GM21786 (cell line): Measurements from ENCODE around the gene FAM168A.
"Not testable (repeated sequence)": the region's sequence is repeated elsewhere in the genome, so short reads cannot be mapped to it uniquely, and the experiment has no call there.

Experiments
- ATAC-seq: cut with Tn5 transposase; IDR thresholded peaks from one replicate; pipeline ENCODE4 v1.9.1; 2021; ENCODE audit not compliant: unreplicated experiment

FAM168A gene

GRCh38 chr11:73596547-73596946, 1.4 kb downstream of the FAM168A start:
- no peak for ATAC-seq

- no peak for ATAC-seq
Observed at GRCh38 chr11:73592640-73593039, 5.3 kb downstream of the FAM168A start.

GRCh38 chr11:73591743-73592142, 6.2 kb downstream of the FAM168A start:
- ATAC-seq = no peak

GRCh38 chr11:73590991-73591390, 6.9 kb downstream of the FAM168A start:
- ATAC-seq = no peak

DNA sequence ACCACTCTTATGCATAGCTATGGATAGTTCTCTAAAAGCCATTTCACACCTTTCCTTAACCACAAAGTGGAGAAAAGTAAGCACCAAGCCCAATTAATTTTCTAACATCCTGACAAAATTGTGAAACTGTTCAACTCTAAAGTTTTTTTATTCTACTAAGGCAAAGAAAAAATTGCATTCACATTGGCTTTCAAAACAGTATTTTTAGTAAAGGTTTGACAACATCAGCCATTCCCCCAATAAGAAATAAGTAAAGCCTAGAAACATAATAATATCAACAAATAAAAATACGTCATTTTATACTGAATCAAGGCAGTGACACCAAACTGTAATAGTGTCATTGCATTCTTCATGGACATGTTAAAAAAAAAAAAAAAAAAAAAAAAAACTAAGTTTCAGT, 11.1 kb downstream of the FAM168A start:
- no peak for ATAC-seq

- ATAC-seq = no peak
Observed at GRCh38 chr11:73585834-73586575, 11.9 kb downstream of the FAM168A start.

- no peak for ATAC-seq
Observed at GRCh38 chr11:73584831-73585230, 13.1 kb downstream of the FAM168A start.

- no peak for ATAC-seq
Observed at GRCh38 chr11:73582653-73583052, 15.3 kb downstream of the FAM168A start.

- not testable (repeated sequence) for ATAC-seq
Observed at GRCh38 chr11:73580749-73581148, 17.2 kb downstream of the FAM168A start.

DNA sequence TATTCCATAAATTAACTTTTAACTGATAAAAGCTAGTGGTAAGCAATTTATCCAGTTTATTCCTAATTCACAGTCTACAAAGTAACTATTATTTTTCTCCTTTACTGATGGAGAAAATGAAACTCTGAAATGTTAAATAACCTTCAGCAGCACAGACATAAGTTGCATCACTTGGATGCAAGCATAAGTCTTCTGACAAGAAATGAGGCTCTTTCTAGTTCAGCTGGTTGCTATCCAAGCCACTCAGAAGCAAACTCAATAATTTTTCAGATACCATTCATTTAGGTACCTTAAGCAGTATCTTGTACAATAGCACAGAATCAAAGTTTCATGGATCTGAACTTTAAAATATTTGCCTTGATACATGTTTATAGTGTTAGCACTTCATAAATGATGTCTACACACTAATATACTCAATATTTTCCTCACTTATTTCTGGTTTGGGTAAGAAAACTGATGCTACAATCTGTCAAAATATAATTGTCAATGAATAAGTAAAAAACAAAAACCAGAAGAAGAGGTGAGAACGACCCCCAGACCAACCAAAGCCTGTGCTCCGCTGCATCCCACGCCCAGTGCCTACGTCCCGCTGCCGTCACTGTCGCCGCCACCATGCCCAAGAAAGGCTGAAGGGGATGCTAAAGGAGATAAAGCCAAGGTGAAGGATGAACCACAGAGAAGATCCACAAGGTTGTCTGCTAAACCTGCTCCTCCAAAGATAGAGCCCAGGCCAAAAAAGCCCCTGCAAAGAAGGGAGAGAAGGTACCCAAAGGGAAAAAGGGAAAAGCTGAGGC, 18.1 kb downstream of the FAM168A start:
- no peak for ATAC-seq

DNA sequence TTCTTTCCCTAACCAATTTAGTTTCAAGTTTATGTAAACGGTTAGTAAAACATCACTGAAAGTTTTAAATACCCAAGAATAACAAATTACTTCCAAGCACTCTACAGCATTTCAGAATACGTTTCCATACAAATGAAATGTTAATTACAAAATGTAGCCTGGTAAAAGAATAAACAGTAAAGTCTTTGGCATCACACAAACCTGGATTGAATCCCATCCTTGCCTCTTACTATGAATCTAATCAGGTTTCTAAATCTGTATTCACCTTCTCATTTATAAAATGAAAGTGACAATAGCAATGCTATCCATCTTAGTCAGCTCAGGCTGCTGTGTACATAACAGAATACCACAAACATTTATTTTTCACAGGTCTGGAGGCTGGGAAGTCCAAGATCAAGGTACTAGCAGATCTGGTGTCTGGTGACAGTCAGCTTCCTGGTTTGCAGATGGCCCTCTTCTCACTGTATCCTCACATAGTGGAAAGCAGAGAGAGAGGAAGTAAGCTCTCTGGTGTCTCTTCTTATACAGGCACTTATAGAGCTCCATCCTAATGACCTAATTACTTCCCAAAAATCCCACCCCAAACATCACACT, 19.2 kb downstream of the FAM168A start:
- ATAC-seq = no peak

GRCh38 chr11:73577496-73577917, 20.4 kb downstream of the FAM168A start:
- no peak for ATAC-seq

- no peak for ATAC-seq
Observed at GRCh38 chr11:73576185-73576614, 21.7 kb downstream of the FAM168A start.

DNA sequence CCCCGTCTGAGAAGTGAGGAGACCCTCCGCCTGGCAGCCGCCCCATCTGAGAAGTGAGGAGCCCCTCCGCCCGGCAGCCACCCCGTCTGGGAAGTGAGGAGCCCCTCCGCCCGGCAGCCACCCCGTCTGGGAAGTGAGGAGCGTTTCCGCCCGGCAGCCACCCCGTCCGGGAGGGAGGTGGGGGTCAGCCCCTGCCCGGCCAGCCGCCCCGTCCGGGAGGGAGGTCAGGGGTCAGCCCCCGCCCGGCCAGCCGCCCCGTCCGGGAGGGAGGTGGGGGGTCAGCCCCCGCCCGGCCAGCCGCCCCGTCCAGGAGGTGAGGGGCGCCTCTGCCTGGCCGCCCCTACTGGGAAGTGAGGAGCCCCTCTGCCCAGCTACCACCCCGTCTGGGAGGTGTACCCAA, 25.9 kb downstream of the FAM168A start:
- not testable (repeated sequence) for ATAC-seq

GRCh38 chr11:73570415-73571114, 27.3 kb downstream of the FAM168A start:
- no peak for ATAC-seq

- ATAC-seq = no peak
Observed at GRCh38 chr11:73566977-73567755, 30.7 kb downstream of the FAM168A start.

DNA sequence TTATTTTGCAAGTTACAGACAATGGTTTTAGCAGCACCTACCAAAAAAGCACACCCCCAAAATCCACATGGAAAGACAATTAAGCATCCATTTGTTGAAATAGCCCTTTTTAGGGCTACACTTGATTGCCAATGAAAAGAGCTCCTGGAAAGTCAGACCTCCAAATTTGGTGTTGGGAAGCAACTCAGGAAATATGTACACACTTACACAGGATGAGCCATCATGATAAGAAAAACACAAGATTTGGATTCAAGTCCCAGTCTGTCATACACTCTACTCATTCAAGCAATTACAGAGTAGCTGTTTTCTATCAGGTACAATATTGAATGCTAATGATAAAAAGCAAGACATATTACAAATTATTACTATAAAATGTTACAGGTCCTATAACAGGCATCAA, 31.5 kb downstream of the FAM168A start:
- ATAC-seq = no peak

DNA sequence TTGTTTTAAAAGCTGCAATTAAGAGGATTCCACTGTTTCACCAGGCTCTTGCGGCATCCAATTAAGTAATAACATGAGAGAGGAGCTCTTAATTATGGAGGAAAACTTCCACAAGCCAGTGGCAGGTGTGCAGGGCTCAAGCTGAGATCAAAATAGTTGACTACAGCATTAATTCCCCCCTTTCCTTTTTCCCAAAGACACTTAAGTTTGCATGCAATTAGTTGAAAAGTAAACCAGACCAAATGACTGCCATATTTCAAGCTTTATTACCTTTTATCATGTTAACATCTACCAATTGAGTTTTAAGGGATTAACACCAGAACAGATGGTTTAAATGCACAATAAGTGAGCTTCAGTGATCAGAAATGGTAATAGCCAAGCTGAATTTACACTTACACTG, 32.1 kb downstream of the FAM168A start:
- no peak for ATAC-seq

DNA sequence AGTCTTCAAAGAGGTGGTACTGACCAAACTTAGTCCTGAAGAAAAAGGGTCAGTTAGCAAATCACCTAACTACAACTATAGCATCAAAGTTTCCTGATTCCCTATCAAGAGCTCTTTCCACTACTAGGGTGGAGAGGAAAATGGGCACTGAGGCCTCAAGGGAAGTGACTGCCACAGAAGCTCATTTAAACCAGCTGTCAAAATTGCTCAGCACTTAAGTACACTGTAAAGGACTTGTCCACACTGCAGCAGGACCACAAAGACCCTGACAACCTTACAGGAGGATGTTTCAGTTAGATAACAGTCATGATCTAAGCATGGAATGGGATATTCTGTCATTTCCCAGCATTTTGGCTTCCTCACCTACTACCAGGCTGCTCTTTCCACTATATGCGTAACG, 33.0 kb downstream of the FAM168A start:
- no peak for ATAC-seq

- no peak for ATAC-seq
Observed at GRCh38 chr11:73563539-73564200, 34.2 kb downstream of the FAM168A start.
